ENCODE data around the gene C19orf38. TPM values are rescaled to one million over a fixed set of nuclear protein-coding genes. Genes with fewer than 3 reads are reported as not detected.
"Not testable (repeated sequence)": the region's sequence is repeated elsewhere in the genome, so short reads cannot be mapped to it uniquely, and the experiment has no call there.

C19orf38 gene
- total and polyA plus RNA-seq, 5 donors, result 0.23 to 1.4 (median 0.51) TPM

DNA sequence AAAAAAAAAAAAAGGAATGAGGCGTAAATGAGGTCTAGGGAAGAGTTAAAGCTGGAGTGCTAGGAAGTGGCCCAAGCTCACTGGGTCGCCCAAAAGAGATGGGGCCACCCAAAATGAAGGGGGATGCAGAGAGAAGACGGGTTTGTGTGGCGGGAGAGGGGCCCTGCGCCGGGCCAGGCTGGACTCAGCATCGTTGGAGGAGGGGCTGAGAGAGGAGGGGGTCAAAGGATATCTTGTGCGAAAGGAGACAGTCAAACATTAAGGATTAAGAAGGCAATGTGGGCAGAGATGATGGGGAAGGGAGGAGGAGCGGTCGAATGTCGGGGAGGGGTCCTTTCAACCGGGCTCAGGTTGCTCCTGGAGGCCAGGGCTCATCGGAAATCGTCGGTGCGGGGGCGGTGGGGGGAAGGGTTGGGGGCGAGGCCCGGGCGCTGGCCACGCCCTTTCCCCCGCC is 22.3 kb downstream of the C19orf38 start:
- Histone ChIP-seq H3K4me3 (ENCODE audit: low read length) (peak overlapping the region; percentile 25), H3K4me1 (ENCODE audit: control insufficient read depth, insufficient read depth, low read length) (no peaks in the 10 kb centered on the region), H3K9me3 (ENCODE audit: control insufficient read depth, low read length) (no peaks in the 10 kb centered on the region), H3K27ac (ENCODE audit: low read length) (peak overlapping the region; percentile 13), H3K27me3 (ENCODE audit: control insufficient read depth, insufficient read depth) (no peaks in the 10 kb centered on the region)
- ATAC-seq (peak; percentile 9 to 32), DNase-seq (no peak)
- intact Hi-C loops (cut with DNase I), result loop anchor here in 3 of 4 donors (2.0 to 10.0 kb wide), 3 partner anchors 36 to 57 kb away; partner anchors contain the start of genes TIMM29 (in 3 of the 3) and YIPF2 (in 3 of the 3)
- WGBS, result 3% methylated on average over 21 of the region's 22 CpGs

DNA sequence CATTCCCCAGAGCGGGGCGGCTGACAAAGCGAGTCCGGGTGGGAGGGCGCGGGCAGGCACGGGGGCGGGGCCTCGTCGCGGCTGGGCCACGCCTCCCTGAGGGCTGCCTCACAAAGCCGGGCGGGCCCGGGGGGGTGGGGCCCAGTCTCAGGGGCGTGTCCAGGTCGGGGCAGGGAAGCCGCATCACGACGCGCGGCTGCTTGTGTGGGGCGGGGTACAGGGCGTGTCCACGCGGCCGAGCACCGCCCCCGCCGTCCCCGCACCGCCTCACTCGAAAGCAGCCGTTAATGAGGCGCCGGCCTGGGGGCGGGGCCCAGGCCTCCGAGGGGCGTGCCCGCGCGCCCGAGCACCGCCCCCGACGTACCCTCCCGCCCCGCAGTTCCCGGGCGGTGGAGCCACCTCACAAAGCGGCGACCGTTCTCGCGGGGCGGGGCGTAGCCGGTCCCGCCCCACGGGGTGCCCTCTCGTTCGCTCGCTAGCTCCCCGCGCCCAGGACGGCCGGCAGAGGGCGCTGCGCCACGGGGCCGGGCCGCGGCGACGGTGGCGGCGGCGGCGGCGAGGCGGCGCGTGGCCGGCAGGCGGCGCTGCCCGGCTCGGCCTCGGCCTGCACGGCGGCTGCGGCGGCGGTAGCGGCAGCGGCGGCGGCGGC is 22.9 kb downstream of the C19orf38 start, which contains the start of gene CARM1:
CARM1 (plus strand) TSS at position 599 of the 649 bp plus-strand sequence. CDS start 150 bp downstream, outside the sequence.
- peak; percentile 99 to 100 (median 100) for DNase-seq
- intact Hi-C loops (cut with DNase I), result loop anchor here in 3 of 4 donors (2.0 to 10.0 kb wide), 3 partner anchors 36 to 56 kb away; partner anchors contain the start of genes TIMM29 (in 3 of the 3) and YIPF2 (in 3 of the 3)
- ATAC-seq, result peak; percentile 97 to 98
- Histone ChIP-seq H3K27me3 (ENCODE audit: control insufficient read depth, insufficient read depth) (no peaks in the 10 kb centered on the region), H3K4me1 (ENCODE audit: control insufficient read depth, insufficient read depth, low read length) (no peaks in the 10 kb centered on the region), H3K4me3 (ENCODE audit: low read length) (peak within 1 kb of the TSS; percentile 98), H3K9me3 (ENCODE audit: control insufficient read depth, low read length) (no peaks in the 10 kb centered on the region), H3K27ac (ENCODE audit: low read length) (peak within 1 kb of the TSS; percentile 76)
- WGBS, result 1% methylated on average over 93 of the region's 99 CpGs

- H3K27ac ChIP-seq (ENCODE audit: low read length), result peak overlapping the region; percentile 76
- peaks cover 2% of the 10 kb centered on the region for H3K4me1 ChIP-seq (ENCODE audit: control insufficient read depth, insufficient read depth, low read length)
- no peaks in the 10 kb centered on the region for H3K9me3 ChIP-seq (ENCODE audit: control insufficient read depth, low read length)
- peak overlapping the region; percentile 98 for H3K4me3 ChIP-seq (ENCODE audit: low read length)
- under 1% methylated on average over 90 of the region's 90 CpGs for WGBS
- intact Hi-C loops (cut with DNase I), result loop anchor here in 3 of 4 donors (2.0 to 10.0 kb wide), 3 partner anchors 37 to 55 kb away; partner anchors contain the start of genes TIMM29 (in 3 of the 3) and YIPF2 (in 3 of the 3)
- peak; percentile 64 to 85 (median 82) for DNase-seq
- no peaks in the 10 kb centered on the region for H3K27me3 ChIP-seq (ENCODE audit: control insufficient read depth, insufficient read depth)
- ATAC-seq, result peak in 1 of 2 donors; percentile 3
Observed at GRCh38 chr19:10871711-10872545, 23.7 kb downstream of the C19orf38 start.

DNA sequence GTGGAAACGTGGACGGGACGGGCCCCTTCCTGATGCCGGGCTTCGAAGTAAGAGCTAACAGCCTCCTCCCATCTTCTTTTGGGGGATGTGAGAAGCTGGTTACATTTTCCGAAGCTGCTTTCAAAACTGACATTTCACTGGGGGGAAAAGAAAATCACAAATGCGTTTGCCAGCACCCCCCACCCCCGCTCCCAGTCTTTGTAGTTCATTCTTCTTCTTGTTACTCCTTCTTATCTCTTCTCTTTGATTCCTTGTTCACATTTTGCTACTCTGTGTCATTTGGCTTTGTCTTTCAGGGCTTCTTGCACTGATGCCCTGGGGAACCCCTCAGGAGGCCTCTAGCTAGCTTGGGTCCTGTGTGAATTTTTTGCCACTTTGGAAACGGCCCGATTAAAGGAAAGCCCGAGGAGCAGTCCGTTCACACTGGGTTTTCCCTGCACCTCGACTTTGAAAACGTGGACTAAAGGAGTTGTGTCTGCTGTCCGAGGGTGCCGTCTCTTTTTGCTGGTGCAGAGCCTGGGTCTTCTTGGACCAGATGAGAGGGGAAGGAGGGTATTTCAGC is 24.4 kb downstream of the C19orf38 start:
- DNase-seq (no peak), ATAC-seq (no peak)
- WGBS, result 8% methylated on average over 16 of the region's 16 CpGs
- Histone ChIP-seq H3K27ac (ENCODE audit: low read length) (no peak overlapping the region), H3K9me3 (ENCODE audit: control insufficient read depth, low read length) (no peaks in the 10 kb centered on the region), H3K4me1 (ENCODE audit: control insufficient read depth, insufficient read depth, low read length) (peaks cover 2% of the 10 kb centered on the region), H3K4me3 (ENCODE audit: low read length) (peak overlapping the region; percentile 98), H3K27me3 (ENCODE audit: control insufficient read depth, insufficient read depth) (no peaks in the 10 kb centered on the region)
- intact Hi-C loops (cut with DNase I), result loop anchor here in 3 of 4 donors (5.0 to 10.0 kb wide), 2 partner anchors 52 to 55 kb away; partner anchors contain the start of genes TIMM29 (in 3 of the 3) and YIPF2 (in 3 of the 3)

GRCh38 chr19:10874024-10874423 is 25.8 kb downstream of the C19orf38 start:
- no peak overlapping the region for H3K27ac ChIP-seq (ENCODE audit: low read length)
- H3K9me3 ChIP-seq (ENCODE audit: control insufficient read depth, low read length), result no peaks in the 10 kb centered on the region
- H3K27me3 ChIP-seq (ENCODE audit: control insufficient read depth, insufficient read depth), result no peaks in the 10 kb centered on the region
- intact Hi-C loops (cut with DNase I), result loop anchor here in 3 of 4 donors (5.0 to 10.0 kb wide), 2 partner anchors 51 to 53 kb away; partner anchors contain the start of genes TIMM29 (in 3 of the 3) and YIPF2 (in 3 of the 3)
- no peak overlapping the region for H3K4me3 ChIP-seq (ENCODE audit: low read length)
- 100% methylated on average over 1 of the region's 1 CpG for WGBS
- peaks cover 2% of the 10 kb centered on the region for H3K4me1 ChIP-seq (ENCODE audit: control insufficient read depth, insufficient read depth, low read length)
- no peak for DNase-seq
- no peak for ATAC-seq

DNA sequence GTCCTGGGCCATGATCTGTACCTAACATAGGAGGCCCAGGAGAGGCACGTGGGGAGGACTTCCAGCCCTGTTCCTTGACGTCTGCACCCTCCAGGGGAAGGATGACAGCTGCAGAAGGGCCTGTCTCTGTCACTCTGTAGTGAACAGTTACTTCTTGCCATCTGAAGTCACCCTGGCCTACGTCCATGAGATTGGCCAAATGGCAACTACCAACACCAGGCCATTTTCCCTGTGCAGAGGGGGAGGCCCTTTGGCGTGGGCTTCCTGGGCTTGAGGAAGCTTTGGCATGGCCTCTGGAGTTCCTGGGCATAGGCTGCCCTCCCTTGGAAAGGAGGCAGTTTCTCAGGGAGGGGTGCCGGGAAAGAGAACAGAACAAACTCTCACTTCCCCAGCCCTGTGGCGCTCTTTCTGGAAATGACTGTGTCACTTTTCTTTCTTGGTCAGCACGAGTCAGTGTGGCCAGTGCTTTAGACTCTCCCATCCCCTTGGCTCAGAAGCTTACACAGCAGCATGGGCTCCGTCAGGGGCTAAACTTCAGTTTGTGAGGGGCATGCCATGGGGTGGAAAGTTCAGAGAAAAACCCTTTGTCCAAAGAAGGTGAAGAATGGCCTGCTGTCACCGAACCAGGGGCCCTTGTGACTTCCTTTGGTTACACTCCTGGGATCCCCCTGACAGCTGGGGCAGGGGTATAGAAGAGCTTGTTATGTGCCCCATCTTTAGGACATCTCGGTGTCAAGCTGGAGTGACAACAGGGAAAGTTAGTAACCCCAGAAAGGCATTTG is 28.4 kb downstream of the C19orf38 start:
- ATAC-seq (peak; percentile 50 to 51), DNase-seq (peak in 2 of 3 donors; percentile 52 to 73)
- intact Hi-C loops (cut with DNase I), result loop anchor here in 3 of 4 donors (5.0 to 10.0 kb wide), 2 partner anchors 41 to 48 kb away; partner anchors contain the start of genes TIMM29 (in 2 of the 3) and YIPF2 (in 2 of the 3)
- 55% methylated on average over 10 of the region's 10 CpGs for WGBS
- Histone ChIP-seq H3K4me3 (ENCODE audit: low read length) (no peak overlapping the region), H3K27ac (ENCODE audit: low read length) (peak overlapping the region; percentile 87), H3K4me1 (ENCODE audit: control insufficient read depth, insufficient read depth, low read length) (peaks cover 7% of the 10 kb centered on the region), H3K9me3 (ENCODE audit: control insufficient read depth, low read length) (no peaks in the 10 kb centered on the region), H3K27me3 (ENCODE audit: control insufficient read depth, insufficient read depth) (no peaks in the 10 kb centered on the region)

GRCh38 chr19:10877608-10878007 is 29.4 kb downstream of the C19orf38 start:
- H3K4me1 ChIP-seq (ENCODE audit: control insufficient read depth, insufficient read depth, low read length), result peaks cover 11% of the 10 kb centered on the region
- not testable (repeated sequence) for ATAC-seq

GRCh38 chr19:10878253-10878652 is 30.0 kb downstream of the C19orf38 start:
- Histone ChIP-seq H3K27ac (ENCODE audit: low read length) (no peak overlapping the region), H3K4me3 (ENCODE audit: low read length) (no peak overlapping the region), H3K27me3 (ENCODE audit: control insufficient read depth, insufficient read depth) (no peaks in the 10 kb centered on the region), H3K9me3 (ENCODE audit: control insufficient read depth, low read length) (no peaks in the 10 kb centered on the region), H3K4me1 (ENCODE audit: control insufficient read depth, insufficient read depth, low read length) (peaks cover 11% of the 10 kb centered on the region)
- ATAC-seq, result no peak
- 67% methylated on average over 3 of the region's 3 CpGs for WGBS
- DNase-seq, result no peak
- intact Hi-C loops (cut with DNase I), result loop anchor here in 3 of 4 donors (5.0 to 10.0 kb wide), 2 partner anchors 39 to 47 kb away; partner anchors contain the start of genes TIMM29 (in 2 of the 3) and YIPF2 (in 2 of the 3)

More at GRCh38 chr19:10877608-10878007, 29.4 kb downstream of the C19orf38 start:
- 97% methylated on average over 9 of the region's 9 CpGs for WGBS
- not testable (repeated sequence) for H3K27ac ChIP-seq (ENCODE audit: low read length); H3K27me3 ChIP-seq (ENCODE audit: control insufficient read depth, insufficient read depth); H3K9me3 ChIP-seq (ENCODE audit: control insufficient read depth, low read length); H3K4me3 ChIP-seq (ENCODE audit: low read length); DNase-seq
- intact Hi-C loops (cut with DNase I), result loop anchor here in 3 of 4 donors (5.0 to 10.0 kb wide), 2 partner anchors 40 to 47 kb away; partner anchors contain the start of genes TIMM29 (in 2 of the 3) and YIPF2 (in 2 of the 3)

- peak overlapping the region; percentile 61 for H3K27ac ChIP-seq (ENCODE audit: low read length)
- H3K27me3 ChIP-seq (ENCODE audit: control insufficient read depth, insufficient read depth), result no peaks in the 10 kb centered on the region
- H3K4me1 ChIP-seq (ENCODE audit: control insufficient read depth, insufficient read depth, low read length), result peaks cover 9% of the 10 kb centered on the region
- 61% methylated on average over 14 of the region's 14 CpGs for WGBS
- no peak overlapping the region for H3K4me3 ChIP-seq (ENCODE audit: low read length)
- ATAC-seq, result no peak
- DNase-seq, result peak in 1 of 3 donors; percentile 55
- no peaks in the 10 kb centered on the region for H3K9me3 ChIP-seq (ENCODE audit: control insufficient read depth, low read length)
- intact Hi-C loops (cut with DNase I), result no loop called here
Observed at GRCh38 chr19:10881403-10882107, 33.3 kb downstream of the C19orf38 start.
